Stimulated activated CD8-positive, alpha-beta memory T cell treated with anti-CD3 and anti-CD28 coated beads, Interleukin-7, amount 100 ng/mL, for 48 hours (primary cell): ENCODE data around the gene MEF2A.
A peak's percentile ranks its signal among the peaks of the same experiment; 100 is the strongest.

Source experiments
- DNase-seq, 2 donors: peaks; one replicate each; pipeline ENCODE4 v3.0.0-alpha.2; 2020; ENCODE audit warnings: low read depth in 1 of 2; ENCODE audit errors: extremely low read depth in 1 of 2

The MEF2A gene

DNA sequence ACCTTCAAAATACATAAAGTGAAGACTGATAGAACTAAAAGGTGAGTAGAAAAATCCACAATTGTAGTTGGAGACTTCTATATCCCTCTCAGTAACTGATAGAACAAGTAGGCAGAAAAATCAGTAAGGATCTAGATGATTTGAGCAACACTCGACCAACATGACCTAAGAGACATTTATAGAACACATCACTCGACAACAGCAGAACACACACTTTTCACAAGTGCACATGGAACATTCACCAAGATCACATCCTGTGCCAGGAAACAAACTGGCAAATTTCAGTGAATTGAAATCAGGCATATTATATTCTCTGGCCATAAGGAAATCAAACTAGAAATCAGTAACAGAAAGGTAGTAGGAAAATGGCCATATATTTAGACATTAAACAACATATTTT, 130.3 kb downstream of the MEF2A start:
- no peak for DNase-seq

DNA sequence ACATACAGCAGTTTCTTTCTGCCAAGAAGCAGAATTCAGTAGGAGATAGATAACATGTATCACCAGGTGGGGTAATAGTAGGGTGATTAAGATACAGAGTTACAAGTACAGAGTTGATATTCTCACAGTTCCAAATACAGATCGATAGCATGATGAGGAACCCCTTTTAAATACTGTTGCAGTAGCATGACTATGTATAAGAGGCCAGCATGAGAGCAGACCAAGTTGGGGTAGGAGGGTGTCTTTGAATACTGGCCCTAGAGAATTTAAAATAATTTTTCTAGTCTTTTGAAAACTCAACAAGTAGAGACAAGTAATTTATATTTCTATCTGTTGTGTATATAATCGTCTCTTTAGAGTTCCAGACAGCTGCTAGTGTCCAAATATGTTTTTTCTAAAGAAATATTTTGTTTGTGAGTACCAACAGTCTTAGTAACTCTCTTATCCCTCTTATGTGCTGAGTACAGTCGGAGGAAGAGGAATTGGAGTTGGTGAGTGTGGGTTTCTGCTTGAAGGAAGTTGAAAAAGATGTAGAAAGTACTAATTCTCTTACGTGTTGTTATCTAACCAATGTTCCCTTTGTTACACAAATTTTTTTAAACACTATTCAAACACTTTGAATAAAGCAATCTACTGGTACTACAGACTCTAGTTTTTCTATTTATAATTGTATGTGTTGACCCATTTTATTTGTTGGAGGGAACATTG, 137.3 kb downstream of the MEF2A start:
- DNase-seq, result no peak

DNA sequence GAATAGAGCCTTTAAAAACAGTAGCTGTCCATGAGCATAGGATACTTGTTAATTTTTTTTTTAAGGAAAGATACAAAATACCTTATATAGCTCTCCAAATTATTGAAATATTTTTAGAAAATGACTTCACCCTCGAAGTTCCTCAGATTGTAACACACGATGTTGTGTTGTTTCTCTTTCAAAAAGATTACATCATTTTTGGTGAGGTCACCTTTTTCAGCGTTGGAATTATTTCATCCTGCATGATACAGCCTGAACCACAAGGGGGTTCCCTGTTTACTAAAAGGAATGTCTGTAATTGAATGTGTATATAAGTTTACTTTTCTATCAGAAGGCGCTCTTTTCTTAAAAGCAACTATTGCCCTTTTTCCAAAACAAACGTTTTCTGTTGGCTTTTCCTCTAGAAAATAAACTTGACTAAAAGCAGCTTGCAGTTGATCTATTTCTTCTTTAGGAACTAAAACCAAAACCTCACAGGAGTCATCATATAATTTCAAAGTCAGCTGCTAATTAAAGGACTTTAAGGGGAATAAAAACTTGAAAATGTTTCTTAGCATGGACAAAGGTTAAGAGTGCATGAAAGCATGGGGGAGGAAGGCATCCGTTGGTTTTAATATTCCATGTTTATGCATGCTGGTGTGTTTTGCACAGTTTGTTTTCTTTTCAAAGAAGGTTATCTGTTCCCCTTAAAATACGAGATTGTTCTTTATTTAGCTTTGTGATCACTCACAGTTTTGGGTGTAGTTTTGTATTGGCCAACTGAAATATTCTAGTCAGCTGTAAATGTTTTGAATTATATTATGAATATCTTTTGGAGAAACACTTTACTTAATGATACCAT, 138.0 kb downstream of the MEF2A start:
- DNase-seq, result no peak

DNA sequence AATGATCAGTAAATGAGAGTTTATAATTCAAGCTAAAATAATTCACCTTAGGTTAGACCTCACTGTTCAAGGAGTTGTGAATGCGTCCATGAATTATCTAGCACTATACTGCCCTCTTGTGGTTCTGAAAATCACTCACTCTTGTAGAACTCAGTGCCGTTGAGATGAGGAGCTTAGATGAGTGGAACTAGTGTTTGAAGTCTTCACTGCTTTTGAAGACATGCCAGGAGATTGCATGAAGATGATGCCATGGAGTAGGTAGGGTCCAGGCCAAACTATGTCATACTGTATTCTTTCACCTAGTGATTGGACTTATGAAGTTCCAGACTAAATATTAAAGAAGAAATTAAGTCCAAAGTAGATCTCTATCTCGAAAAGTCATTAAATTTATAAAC, 138.7 kb downstream of the MEF2A start:
- DNase-seq, result no peak

DNA sequence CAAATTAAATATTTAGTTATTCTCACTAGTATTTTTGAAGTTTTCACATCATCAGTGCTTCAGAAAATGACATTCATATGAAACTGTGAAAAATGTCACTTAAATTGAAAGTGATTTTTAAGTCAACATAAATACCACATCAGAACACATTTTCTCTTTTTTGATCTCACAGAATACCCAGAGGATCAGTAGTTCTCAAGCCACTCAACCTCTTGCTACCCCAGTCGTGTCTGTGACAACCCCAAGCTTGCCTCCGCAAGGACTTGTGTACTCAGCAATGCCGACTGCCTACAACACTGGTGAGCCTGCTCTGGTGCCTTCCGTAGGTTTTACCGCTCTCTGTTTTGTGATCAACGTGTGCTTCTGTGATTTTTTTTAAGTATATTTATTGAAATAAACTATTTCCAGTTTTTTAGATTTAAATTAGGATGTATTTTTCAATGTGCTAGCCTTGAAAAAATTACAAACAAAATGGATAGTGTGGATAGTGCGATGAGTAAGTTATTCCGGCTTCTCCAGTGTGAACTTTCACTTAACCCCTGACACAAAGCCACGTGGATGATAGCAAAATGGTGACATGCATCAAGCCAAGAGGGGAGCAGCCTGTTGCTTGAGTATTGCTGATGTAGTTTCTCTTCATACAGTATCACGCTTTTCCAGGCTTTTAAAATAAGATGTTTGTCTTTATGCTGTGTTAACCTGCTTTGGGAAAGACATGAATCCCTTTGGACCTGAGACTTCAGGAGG, 140.9 kb downstream of the MEF2A start:
- no peak for DNase-seq

DNA sequence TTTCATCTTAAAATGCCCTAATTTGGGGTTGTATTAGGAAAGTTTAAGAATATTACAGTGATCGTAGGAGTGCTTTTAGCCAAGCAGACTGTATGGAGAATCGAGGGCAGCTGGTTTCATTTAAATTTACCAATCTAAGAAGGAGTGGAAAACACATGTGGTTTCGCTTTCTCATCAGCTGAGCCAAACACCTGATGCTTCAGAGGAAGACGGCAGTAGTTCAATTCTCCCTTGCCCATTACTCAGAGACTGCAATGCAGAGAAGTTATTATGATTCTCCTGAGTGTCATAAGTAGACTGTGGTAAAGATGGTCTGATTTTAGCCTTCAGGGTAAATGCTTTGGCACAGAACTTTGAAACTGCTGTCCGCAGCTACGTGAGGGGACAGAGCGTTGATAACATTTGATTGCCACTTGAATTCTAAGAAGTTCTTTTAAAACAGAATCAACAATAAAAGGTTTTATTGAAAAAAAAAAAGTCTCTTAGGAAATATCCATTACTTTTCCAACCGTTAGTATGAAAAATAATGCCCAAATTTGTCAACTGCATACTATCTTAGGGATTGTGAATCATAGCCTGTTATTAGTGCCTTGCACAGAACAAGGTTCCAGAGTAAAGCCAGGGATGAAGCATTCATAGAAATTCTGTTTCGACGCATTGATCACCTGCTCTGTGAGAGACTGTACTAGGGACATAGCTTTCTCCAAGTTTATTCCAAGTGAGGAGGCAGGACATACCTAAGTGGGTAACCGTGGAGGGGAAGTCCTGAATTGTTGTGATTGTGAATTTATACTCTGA, 141.9 kb downstream of the MEF2A start:
- DNase-seq, result peak in 1 of 2 donors; percentile 35

DNA sequence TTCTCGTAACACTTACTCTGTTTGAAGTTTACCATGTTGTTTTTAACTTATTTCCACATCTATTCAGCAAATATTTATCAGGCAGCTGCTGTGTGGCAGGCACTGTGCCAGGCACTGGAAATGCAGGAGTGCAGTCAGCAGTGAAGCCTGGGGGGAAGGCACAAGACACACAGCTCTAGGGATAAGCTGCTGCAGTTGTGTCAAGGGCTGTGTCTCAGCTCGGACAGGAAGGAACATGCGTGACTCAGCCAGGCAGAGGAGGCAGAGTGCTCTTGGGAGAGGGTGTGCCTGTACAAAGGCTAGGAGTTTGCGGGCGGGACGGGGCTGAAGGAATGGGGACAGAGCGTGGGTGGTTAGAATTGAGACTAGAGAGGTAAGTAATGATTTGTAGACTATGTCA, 142.8 kb downstream of the MEF2A start:
- no peak for DNase-seq

DNA sequence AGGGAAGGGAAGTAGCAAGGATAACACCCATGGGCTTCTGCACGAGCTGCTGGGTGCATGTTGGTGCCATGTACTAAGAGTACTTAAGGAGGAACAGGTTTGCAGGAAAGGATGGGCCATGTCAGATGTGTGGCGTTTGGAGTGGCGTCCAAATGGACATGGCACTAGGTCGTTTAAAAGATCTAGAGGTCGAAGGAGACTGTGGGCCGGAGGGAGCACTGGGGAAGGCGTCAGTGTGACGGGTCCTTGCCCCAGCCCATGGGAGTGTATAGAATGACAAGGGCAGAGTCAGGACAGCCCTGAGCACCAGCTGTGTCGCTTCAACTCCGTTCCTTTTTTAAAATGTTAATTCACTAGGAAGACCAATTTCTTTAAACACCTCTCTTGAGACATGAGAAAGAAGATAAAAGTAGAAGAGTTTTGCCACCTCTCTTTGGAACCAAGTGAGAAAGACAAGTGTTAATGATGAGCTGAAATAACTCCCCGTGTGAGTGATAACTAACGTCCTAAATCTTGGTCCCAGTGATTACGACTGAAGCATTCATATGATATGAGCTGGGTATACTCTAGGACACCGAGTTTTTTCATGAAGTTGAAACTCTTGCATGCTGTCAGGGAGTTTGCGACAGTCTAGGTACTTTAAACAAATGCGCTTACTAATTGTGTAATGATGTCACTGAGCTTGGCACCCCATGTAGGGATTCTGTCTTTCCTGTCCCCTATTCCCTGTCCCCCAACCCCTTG, 143.6 kb downstream of the MEF2A start:
- no peak for DNase-seq

DNA sequence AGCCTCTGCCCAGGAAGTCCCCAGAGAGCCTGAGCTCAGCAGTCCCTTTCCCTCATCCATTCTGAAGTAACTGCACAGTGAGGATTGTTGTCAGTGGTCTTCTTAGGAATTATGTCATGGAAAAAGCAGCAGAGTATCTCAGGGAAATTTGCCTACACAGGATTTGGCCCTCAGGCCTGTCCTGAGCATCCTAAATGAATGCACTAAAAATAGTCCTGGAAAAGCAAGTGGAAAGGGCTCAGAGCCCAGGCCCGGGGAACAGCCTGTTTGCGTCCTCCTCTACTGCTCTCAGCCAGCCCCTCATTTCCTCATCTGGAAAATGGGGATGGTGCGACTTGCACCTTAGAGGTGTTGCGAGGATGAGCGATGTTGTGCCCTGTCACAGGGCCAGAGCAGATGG, 145.8 kb downstream of the MEF2A start:
- DNase-seq, result no peak

DNA sequence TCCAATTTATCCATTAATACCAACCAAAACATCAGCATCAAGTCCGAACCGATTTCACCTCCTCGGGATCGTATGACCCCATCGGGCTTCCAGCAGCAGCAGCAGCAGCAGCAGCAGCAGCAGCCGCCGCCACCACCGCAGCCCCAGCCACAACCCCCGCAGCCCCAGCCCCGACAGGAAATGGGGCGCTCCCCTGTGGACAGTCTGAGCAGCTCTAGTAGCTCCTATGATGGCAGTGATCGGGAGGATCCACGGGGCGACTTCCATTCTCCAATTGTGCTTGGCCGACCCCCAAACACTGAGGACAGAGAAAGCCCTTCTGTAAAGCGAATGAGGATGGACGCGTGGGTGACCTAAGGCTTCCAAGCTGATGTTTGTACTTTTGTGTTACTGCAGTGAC, 146.6 kb downstream of the MEF2A start:
- DNase-seq, result no peak

DNA sequence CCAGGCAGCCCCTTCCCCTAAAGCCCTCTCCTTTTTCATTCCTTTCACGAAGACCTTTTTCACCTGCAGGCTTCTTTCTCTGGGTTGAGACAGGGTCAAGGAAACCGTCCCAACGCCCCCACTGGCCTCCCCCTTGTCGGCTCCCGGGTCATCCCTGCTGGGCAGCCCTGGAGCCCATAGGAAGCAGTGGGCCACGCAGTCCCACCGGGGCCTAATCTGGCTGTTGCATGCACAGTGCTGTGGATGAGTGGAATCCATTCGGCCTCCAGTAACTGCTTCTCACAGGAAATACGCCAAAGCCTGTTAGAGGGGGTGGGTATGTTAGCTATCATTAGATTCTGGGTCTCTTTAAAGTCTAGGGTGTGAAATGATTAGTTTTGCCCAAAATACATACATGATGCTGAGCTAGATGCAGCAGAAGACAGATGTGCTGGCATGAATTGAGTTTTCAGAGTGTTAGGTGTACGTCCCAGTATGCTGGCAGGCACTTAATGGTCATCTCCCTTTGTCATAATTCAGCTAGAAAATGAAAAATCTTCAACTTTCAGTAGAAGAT, 150.8 kb downstream of the MEF2A start:
- DNase-seq, result no peak

DNA sequence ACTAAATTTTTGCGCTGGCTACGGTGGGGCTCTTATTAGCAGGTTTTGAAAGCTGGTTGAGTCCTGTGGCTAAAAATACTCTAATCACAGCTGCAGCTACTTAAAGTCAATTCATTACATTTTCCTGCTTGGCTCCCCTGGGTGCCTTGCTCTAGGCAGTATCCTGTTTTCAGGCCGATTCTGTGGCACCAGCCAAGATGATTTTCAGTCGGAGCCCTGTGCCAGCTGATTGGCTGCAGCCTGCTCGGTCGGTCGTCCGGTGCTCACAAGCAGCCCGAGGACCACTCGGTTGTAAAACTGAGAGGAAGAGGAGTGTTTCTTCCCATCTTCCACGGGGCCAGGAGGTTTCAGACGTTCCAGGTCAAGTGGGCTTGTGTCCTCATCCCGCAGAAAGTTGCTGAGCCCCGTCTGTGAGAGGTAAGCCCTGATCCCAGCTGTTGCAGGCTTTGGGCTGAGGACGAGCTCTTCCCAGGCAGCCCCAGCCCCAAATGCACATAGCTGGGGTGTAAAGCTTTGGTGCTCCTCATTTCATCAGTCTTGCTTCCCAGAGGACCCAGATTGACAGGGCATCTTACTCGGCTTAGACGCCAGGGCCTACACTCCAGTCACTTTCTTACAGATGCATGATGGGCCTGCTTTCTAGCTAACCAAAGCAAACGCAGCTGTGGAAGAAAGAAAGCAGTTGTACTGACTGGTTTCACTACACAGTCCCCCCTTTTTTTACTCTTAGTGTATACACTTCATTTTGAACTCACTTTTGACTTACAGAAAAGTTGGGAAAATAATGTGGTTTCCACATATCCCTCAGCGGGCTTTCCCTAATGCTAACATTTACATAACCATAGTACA, 151.6 kb downstream of the MEF2A start:
- no peak for DNase-seq

DNA sequence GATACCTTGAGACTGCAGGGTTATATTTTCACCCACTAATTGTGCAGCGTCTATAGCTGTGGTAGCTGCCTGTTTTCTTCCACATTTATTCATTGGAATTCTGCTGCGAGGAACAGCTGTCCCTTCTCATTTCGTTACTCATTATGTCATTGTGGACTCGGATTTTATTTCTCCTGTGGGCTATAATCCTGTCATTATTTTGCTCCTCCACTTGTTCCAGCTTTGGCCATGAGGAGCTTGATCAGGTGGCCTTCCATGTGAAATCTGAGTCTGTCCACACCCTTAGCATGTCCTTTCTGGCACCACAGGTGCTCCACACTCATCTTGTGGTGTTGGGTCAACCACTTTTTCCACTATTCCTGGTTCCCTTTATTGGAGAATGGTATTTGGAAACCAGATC, 152.6 kb downstream of the MEF2A start:
- no peak for DNase-seq

DNA sequence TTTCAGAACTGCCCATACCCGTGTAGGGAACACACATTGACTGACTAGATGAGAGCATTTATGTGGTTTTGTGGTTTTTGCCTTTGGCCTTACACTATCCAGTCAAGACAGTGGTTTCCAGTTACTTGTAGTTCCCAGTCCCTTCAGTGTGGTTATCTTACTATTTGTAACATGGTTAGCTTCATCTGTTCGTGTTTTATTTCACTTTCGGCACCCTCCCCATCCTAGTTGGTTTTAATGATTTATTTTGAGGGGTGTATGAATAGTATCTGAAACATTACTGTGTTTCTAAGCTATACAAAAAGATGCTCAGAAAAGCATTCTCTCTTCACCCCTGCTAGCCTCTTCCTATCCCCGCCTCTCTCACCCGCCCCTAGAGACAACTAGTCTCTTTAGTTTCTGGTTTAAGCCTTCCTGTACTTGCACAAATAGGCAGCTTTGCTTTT, 153.3 kb downstream of the MEF2A start:
- no peak for DNase-seq

DNA sequence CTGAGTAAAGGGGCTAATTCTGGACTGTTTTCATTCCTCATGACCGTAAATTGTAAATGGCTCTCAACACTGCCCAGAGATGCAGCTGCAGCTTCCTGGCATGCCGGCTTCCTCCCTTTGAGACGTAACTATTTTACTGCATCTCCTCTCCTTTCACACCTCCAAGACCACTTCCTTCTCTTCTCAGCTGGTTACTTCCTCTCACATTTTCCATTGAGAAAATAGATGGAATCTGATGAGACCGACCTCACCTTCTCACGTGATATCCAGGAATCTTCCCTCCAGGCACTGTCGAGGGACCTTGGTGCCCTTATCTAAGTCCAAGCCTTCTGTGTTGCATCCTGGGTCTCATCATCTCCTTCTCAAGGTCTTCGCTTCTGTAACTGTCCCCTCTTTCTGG, 154.7 kb downstream of the MEF2A start:
- DNase-seq, result no peak

DNA sequence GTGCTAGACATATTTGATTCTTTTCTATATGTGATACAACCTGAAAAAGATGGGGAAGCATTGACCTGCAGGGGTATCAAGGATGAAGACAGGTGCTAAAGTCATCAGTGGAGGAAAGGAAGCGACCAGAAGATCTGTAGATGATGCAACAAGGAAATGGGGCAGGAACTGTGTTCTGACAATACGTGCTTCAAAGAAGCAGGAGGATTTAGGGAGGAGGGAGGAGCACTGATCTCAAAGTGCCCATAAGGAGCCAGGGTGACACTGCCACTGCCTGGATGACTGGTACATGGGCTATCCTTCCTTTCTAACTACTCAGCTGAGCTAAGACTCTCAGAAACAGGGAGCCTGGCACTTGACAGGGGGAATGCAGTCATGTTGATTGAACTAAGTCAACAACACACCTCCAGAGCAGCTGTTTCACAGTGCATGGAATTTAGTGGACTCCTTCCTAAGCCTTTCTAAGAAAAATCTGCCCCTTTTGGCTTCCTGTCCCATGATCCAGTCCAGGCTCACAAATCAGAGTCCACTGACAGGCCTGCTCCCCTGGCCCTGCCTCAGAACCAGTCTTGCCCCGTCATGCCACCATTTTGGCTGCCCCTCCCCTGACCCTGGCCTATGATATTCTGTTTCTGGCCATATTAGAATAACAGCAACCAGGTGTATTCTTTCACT, 155.5 kb downstream of the MEF2A start:
- DNase-seq, result no peak

DNA sequence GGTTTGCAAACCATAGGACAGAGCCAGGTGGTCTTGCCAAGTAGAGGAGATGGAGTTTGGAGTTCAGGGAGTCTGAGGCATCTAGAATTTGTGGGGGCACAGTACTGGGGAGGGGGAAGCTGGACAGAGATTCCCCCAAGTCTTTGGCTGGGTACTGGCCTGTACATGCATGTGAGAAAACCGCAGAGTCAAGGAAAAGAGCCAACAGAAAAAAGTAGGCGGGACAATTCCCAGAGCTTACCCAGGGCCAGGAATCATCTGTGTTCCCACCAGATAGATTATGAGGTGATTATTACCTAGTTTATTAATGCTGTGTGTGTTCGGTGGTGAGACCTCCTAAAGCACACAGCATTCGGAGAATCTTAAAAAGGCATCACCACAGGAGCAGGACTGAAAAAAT, 156.1 kb downstream of the MEF2A start:
- DNase-seq, result no peak

DNA sequence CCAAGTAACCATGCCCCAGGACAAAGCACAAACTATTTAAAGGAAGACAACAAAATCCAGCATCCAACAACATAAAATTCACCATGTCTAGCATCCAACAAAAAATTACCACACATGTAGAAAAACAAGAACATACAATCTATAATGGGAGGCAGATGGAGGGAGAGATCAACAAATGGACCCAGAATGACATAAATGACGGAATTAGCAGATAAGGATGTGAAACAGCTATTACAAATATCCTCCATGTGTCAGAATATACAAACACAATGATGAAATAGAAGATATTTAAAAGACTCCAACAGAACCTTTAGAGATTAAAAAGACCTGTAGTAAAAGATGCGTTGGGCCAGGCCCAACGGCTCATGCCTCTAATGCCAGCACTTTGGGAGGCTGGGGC, 156.6 kb downstream of the MEF2A start:
- DNase-seq, result no peak
